GM19099 (cell line): ENCODE data around the gene DTL.

Source experiments
- POLR2A ChIP-seq: IDR thresholded peaks from 3 replicates; pipeline ENCODE4 v1.6.1; 2011; ENCODE audit warnings: low read depth; ENCODE audit not compliant: insufficient read length; ENCODE audit errors: extremely low read depth

The DTL gene

GRCh38 chr1:212073490-212073889, 37.9 kb downstream of the DTL start:
- no peak for TF ChIP-seq POLR2A

DNA sequence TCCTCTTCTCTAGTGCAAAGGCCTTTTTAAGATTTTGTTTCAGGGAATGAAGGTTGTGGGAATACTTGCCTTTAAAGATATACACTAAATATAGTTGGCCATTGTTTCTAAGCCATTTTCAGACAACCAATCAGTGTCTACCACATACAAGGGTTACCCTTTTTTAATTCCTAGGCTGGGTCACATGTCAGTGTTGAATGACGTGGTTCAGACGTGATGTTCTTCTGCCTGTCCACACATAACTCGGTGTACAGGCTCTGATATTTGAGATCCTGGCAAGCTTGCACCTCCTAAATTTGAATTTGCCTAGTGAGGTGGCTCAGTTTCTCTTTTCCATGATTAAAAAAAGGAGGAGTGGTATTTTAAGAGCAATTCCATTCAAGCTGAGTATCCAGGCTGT, 38.8 kb downstream of the DTL start:
- TF ChIP-seq POLR2A, result no peak

- no peak for TF ChIP-seq POLR2A
Observed at GRCh38 chr1:212074856-212075255, 39.3 kb downstream of the DTL start.

GRCh38 chr1:212077028-212077427, 41.5 kb downstream of the DTL start:
- TF ChIP-seq POLR2A, result no peak

DNA sequence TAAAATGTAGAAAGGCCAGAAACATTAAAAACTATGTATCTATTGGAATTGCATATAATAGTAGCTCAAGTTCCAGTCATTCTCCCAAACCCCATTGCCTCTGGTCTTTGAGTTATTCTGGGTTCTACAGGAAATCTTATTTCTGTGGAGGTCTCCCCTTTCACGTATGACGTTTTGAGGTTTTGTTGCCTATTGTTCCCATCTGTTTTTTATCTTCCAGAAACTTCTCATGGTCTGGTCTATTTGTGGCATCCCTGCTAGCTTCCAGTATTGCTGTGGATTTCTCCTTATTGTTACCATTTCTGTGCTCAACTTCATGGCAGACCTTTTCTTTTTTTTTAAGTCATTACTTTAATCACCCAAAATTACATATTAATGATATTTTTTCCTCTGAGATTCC, 43.3 kb downstream of the DTL start:
- TF ChIP-seq POLR2A, result no peak

- no peak for TF ChIP-seq POLR2A
Observed at GRCh38 chr1:212082765-212083406, 47.3 kb downstream of the DTL start.

DNA sequence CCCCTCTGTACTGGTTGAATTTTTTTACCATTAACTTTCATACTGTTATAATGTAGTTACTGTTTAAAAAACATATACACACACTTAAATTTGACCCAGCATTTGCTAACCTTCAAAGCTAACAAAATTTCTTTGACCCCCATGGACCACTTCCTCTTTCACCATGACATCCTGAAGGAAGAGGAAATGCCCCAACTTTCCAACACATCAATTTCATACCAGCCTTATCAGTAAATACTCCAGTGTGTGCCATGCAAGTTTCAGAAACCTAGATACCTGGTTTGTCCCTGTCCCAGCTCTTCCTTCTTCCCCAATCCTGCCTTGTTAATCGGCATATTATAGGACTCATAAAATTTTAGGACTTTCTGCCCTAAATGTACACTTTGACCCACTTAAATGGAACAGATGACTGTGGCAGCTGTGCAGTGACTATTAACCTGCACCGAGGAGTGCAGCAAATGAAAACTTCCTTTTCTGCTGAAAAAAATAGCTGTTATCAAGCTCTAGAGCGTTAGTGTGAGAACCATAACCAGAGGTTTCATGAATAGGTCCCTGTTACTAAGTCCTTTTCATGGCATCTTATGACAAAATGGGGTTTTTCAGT, 54.1 kb downstream of the DTL start:
- no peak for TF ChIP-seq POLR2A

- no peak for TF ChIP-seq POLR2A
Observed at GRCh38 chr1:212091438-212092121, 56.0 kb downstream of the DTL start.

DNA sequence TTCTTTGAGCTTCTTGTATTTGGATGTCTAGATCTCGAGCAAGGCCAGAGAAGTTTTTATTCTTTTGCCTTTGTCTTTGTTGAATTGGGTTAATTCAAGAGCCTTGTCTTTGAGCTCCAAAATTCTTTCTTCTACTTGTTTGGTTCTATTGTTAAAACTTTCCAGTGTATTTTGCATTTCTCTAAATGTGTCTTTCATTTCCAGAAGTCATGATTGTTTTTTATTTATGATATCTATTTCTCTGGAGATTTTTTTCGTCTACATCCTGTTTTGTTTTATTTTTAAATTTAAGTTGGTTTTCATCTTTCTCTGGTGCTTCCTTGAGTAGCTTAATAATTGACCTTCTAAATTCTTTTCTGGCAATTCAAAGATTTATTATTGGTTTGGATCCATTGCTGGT, 61.8 kb downstream of the DTL start:
- TF ChIP-seq POLR2A, result no peak

DNA sequence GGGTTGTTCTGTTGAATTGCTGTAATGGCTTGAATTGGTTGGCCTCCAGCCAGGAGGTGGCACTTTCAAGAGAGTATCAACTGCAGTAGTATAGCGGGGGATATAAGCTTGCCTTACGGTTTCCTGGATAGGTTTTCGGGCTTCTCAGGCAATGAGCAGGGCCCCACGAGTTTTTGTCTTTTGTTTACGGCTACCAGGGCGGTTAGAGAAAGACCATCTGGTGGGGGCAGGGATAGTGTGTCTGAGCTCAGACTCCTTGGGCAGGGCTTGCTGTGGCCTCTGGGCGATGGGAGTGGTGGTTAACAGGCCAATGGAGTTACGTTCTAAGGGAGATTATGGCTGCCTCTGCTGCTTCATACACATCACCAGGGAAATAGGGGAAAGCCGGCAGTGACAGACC, 62.8 kb downstream of the DTL start:
- TF ChIP-seq POLR2A, result no peak

- TF ChIP-seq POLR2A, result no peak
Observed at GRCh38 chr1:212098771-212099170, 63.2 kb downstream of the DTL start.

GRCh38 chr1:212101251-212101650, 65.7 kb downstream of the DTL start:
- no peak for TF ChIP-seq POLR2A

- no peak for TF ChIP-seq POLR2A
Observed at GRCh38 chr1:212101735-212102134, 66.2 kb downstream of the DTL start.

- no peak for TF ChIP-seq POLR2A
Observed at GRCh38 chr1:212104586-212105325, 69.2 kb downstream of the DTL start.

GRCh38 chr1:212106286-212106792, 70.8 kb downstream of the DTL start:
- TF ChIP-seq POLR2A, result no peak
